ENCODE results near the gene GOLGA3.
"Not testable (repeated sequence)": the region's sequence is repeated elsewhere in the genome, so short reads cannot be mapped to it uniquely, and the experiment has no call there.

GOLGA3 gene

DNA sequence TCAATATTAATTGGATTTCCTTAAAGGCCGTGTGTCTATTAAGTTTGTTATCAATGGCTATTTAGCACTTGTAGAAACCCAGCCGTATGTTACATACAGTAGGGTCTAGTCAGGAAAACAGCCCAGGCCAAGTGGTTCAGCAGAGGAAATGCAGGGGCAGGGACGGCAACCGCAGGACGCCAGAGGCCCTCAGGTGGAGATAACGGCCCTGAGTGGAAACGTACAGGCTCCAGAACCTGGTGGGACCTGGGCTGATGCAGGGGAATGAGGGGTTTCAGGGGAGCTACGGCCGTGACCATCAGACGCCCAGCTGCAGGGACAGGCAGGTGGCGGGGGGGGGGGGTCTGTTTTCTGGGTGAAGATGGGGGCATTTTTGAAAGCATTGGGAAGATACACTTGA, 63.3 kb downstream of the GOLGA3 start:
- H3K4me3 ChIP-seq (ENCODE audit: low read length in 2 of 2): no peak overlapping the region
- H3K9me3 ChIP-seq (ENCODE audit: control insufficient read depth in 2 of 2, low read length in 2 of 2): no peaks in the 10 kb centered on the region
- no peak overlapping the region for H3K27ac ChIP-seq (ENCODE audit: low read length)
- no peaks in the 10 kb centered on the region for H3K36me3 ChIP-seq (ENCODE audit: control insufficient read depth in 2 of 2, insufficient read depth in 2 of 2, low read length in 2 of 2)
- H3K9ac ChIP-seq (ENCODE audit: low read length in 2 of 2): no peak overlapping the region
- H3K4me1 ChIP-seq (ENCODE audit: control insufficient read depth, insufficient read depth, low read length): peaks cover 20% of the 10 kb centered on the region
- no peaks in the 10 kb centered on the region for H3K27me3 ChIP-seq (ENCODE audit: control insufficient read depth in 1 of 2, insufficient read depth in 2 of 2, low read length in 2 of 2)

DNA sequence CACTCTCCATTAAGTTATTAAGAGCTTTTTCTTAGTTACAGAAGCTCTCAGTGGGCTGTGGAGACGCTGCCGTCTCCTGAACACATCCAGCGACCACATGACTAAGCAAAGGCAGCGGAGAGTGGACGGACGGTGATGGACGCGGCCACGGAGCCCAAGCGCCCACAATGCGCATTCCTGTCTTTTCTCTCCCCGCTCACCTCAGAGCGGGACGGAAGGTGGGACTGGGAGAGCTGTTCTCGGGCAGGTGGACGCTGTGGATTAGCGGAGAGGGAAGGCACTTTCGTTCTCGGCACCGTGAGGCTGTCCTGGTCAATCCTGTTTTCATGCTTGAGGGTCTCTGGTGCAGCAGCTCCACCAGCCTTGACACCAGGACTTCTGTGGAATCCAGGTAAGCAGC, 64.4 kb downstream of the GOLGA3 start:
- H3K36me3 ChIP-seq (ENCODE audit: control insufficient read depth in 2 of 2, insufficient read depth in 2 of 2, low read length in 2 of 2): no peaks in the 10 kb centered on the region
- no peak overlapping the region for H3K27ac ChIP-seq (ENCODE audit: low read length)
- no peak overlapping the region for H3K9ac ChIP-seq (ENCODE audit: low read length in 2 of 2)
- H3K27me3 ChIP-seq (ENCODE audit: control insufficient read depth in 1 of 2, insufficient read depth in 2 of 2, low read length in 2 of 2): no peaks in the 10 kb centered on the region
- H3K4me3 ChIP-seq (ENCODE audit: low read length in 2 of 2): no peak overlapping the region
- H3K9me3 ChIP-seq (ENCODE audit: control insufficient read depth in 2 of 2, low read length in 2 of 2): no peaks in the 10 kb centered on the region
- peaks cover 24% of the 10 kb centered on the region for H3K4me1 ChIP-seq (ENCODE audit: control insufficient read depth, insufficient read depth, low read length)

DNA sequence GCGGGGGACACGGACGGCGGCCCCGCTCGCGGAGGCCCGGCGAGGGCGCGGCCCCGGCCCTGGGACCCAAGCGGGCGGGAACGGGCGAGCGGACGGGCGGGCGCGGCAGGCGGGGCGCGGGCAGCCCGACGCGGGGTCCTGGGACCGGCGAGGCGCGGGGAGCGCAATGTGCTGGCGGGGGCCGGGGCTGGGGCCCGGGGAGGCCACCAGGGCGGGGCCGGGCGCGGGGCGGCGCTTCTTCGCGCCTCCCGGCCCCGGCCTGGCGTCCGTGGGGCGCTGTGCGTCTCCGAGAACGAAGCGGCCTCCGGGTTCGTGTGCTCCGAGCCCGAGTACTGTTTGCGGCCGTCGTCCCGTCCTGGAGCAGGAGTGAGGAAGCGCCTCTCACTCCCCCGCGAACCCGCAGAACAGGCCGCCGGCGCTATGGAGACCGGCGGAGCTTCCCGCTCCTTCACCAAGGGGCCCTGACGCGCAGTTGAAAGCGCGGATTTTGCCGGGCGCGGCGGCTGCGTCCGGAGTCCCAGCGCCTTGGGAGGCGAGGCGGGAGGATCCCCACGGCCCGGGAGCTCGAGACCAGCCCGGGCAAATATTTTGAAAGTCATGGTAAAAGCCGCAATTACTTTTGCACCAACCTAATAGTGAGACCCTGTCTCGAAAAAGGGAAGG, 66.6 kb downstream of the GOLGA3 start:
- Histone ChIP-seq H3K27me3 (ENCODE audit: control insufficient read depth in 1 of 2, insufficient read depth in 2 of 2, low read length in 2 of 2) (no peaks in the 10 kb centered on the region), H3K4me3 (ENCODE audit: low read length in 2 of 2) (peak overlapping the region; percentile 71 to 77), H3K36me3 (ENCODE audit: control insufficient read depth in 2 of 2, insufficient read depth in 2 of 2, low read length in 2 of 2) (no peaks in the 10 kb centered on the region), H3K9me3 (ENCODE audit: control insufficient read depth in 2 of 2, low read length in 2 of 2) (no peaks in the 10 kb centered on the region), H3K4me1 (ENCODE audit: control insufficient read depth, insufficient read depth, low read length) (peaks cover 18% of the 10 kb centered on the region), H3K27ac (ENCODE audit: low read length) (peak overlapping the region; percentile 92), H3K9ac (ENCODE audit: low read length in 2 of 2) (peak overlapping the region; percentile 80 to 90)

DNA sequence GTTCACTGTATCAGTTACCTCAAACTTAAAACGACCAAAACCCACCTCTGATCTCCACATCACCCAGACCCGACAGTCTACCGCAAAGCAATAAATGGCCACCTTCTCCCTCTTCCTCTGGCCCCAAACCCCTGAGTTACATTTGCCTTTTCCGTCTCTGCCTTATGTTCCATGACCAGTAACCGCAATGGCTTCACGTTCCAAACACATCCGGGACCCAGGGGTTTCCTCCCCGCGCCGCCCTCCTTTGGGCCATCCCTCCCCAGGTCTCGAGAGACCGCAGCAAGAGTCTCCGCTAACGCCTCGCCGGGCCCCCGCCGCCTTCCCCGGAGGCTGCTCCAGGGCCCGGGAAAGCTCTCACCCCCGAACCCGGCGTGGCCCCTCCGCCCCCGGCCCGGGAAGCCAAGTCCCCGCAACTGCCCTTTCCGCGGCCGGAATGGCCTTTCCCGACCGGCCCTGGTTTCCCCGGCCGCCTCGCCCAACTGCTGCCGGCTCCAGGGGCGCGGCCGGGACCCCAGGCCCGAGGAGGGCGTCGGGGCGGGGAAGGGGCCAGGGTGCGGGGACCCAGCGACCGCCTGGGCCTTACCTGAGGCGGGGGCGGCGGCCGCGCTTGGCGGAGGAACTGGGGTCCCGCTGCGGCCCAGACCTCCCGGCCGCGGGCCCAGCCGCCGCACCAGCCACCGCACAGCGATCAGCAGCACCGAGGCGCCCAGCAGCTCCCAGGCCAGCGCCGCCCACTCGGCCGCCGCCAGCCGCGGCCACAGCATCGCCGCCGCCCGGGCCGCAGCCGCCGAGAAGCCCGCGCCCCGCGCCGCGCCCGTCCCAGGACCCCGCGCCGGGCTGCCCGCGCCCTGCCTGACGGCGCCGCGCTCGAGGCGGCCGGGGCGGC, 67.4 kb downstream of the GOLGA3 start, which contains the start of gene ANKLE2:
Gene ANKLE2, minus strand, starts transcription at position 801 of the 889 bp plus-strand sequence. Its CDS starts 34 bp downstream, at position 767.
- peak within 1 kb of the TSS; percentile 81 to 91 for H3K4me3 ChIP-seq (ENCODE audit: low read length in 2 of 2)
- H3K27me3 ChIP-seq (ENCODE audit: control insufficient read depth in 1 of 2, insufficient read depth in 2 of 2, low read length in 2 of 2): no peaks in the 10 kb centered on the region
- H3K9me3 ChIP-seq (ENCODE audit: control insufficient read depth in 2 of 2, low read length in 2 of 2): no peaks in the 10 kb centered on the region
- H3K36me3 ChIP-seq (ENCODE audit: control insufficient read depth in 2 of 2, insufficient read depth in 2 of 2, low read length in 2 of 2): peaks cover 0 to 2% of the 10 kb centered on the region in 2 donors
- peak within 1 kb of the TSS; percentile 80 to 90 for H3K9ac ChIP-seq (ENCODE audit: low read length in 2 of 2)
- peaks cover 18% of the 10 kb centered on the region for H3K4me1 ChIP-seq (ENCODE audit: control insufficient read depth, insufficient read depth, low read length)
- peak within 1 kb of the TSS; percentile 92 for H3K27ac ChIP-seq (ENCODE audit: low read length)

DNA sequence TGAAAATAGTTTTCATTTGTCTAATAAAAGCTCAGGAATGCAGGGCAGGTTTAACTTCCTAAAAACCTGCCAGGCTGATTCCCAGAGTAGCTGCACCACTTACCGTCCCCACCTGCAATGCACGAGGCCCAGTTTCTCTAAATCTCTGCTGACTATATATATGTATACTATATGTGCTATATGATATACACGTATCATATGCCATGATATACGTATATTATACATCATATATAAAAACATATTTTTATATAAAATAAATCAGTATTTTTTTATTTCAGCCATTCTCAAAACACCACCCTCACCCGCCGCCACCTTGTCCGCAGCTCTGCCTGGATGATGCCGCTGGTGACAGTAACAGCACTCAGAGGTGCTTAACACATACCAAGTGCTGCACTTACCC, 69.3 kb downstream of the GOLGA3 start:
- no peaks in the 10 kb centered on the region for H3K27me3 ChIP-seq (ENCODE audit: control insufficient read depth in 1 of 2, insufficient read depth in 2 of 2, low read length in 2 of 2)
- H3K4me3 ChIP-seq (ENCODE audit: low read length in 2 of 2): no peak overlapping the region
- no peak overlapping the region for H3K27ac ChIP-seq (ENCODE audit: low read length)
- no peak overlapping the region for H3K9ac ChIP-seq (ENCODE audit: low read length in 2 of 2)
- H3K9me3 ChIP-seq (ENCODE audit: control insufficient read depth in 2 of 2, low read length in 2 of 2): no peaks in the 10 kb centered on the region
- peaks cover 18% of the 10 kb centered on the region for H3K4me1 ChIP-seq (ENCODE audit: control insufficient read depth, insufficient read depth, low read length)
- peaks cover 5 to 7% of the 10 kb centered on the region in 2 donors for H3K36me3 ChIP-seq (ENCODE audit: control insufficient read depth in 2 of 2, insufficient read depth in 2 of 2, low read length in 2 of 2)

DNA sequence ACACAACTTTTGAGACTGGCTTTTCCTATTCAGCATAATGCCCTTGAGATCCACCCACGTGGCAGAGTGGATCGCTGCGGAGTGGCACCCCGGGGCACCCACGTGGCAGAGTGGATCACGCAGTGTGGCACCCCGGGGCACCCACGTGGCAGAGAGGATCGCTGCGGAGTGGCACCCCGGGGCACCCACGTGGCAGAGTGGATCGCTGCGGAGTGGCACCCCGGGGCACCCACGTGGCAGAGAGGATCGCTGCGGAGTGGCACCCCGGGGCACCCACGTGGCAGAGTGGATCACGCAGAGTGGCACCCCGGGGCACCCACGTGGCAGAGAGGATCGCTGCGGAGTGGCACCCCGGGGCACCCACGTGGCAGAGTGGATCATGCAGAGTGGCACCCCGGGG, 69.8 kb downstream of the GOLGA3 start:
- not testable (repeated sequence) for H3K27me3 ChIP-seq (ENCODE audit: control insufficient read depth in 1 of 2, insufficient read depth in 2 of 2, low read length in 2 of 2); H3K36me3 ChIP-seq (ENCODE audit: control insufficient read depth in 2 of 2, insufficient read depth in 2 of 2, low read length in 2 of 2); H3K9me3 ChIP-seq (ENCODE audit: control insufficient read depth in 2 of 2, low read length in 2 of 2); H3K4me3 ChIP-seq (ENCODE audit: low read length in 2 of 2); H3K9ac ChIP-seq (ENCODE audit: low read length in 2 of 2); H3K27ac ChIP-seq (ENCODE audit: low read length)
- peaks cover 18% of the 10 kb centered on the region for H3K4me1 ChIP-seq (ENCODE audit: control insufficient read depth, insufficient read depth, low read length)

DNA sequence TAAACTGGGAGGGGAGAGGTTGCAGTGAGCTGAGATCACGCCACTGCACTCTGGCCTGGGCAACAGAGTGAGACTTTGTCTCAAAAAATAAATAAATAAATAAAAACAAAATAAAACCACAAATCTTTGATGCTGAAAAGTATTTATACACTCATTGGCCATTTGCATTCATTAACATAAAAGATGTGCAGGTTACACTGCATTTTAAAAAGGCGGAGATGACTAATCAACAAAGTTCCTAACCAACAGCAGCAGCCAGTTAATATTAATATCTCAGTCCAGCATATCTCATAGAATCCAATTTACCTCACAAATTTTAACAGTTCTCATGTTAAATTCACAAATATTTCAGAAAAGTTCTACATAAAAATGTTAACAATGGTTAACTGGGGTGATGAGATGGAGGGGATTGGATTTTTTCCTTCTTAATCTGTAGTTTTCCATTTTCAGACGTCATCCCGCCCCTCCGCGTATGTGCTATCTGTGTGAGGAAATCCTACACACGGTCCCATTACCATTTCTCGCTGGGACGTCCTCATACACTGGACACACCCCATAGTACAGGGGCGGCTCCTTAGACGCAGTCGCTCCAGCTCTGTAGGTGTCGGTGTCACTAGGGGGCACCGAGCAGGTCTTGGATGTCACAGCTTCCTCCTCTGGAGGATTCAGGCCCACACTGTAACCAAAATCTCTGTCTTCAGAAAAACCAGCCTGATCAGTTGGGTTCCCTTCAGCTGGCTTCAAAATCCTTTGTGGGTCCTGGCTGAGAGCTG, 74.3 kb downstream of the GOLGA3 start:
- Histone ChIP-seq H3K9ac (ENCODE audit: low read length in 2 of 2) (no peak overlapping the region), H3K27me3 (ENCODE audit: control insufficient read depth in 1 of 2, insufficient read depth in 2 of 2, low read length in 2 of 2) (no peaks in the 10 kb centered on the region), H3K36me3 (ENCODE audit: control insufficient read depth in 2 of 2, insufficient read depth in 2 of 2, low read length in 2 of 2) (peaks cover 18 to 33% of the 10 kb centered on the region in 2 donors), H3K9me3 (ENCODE audit: control insufficient read depth in 2 of 2, low read length in 2 of 2) (no peaks in the 10 kb centered on the region), H3K27ac (ENCODE audit: low read length) (no peak overlapping the region), H3K4me3 (ENCODE audit: low read length in 2 of 2) (no peak overlapping the region), H3K4me1 (ENCODE audit: control insufficient read depth, insufficient read depth, low read length) (no peaks in the 10 kb centered on the region)

DNA sequence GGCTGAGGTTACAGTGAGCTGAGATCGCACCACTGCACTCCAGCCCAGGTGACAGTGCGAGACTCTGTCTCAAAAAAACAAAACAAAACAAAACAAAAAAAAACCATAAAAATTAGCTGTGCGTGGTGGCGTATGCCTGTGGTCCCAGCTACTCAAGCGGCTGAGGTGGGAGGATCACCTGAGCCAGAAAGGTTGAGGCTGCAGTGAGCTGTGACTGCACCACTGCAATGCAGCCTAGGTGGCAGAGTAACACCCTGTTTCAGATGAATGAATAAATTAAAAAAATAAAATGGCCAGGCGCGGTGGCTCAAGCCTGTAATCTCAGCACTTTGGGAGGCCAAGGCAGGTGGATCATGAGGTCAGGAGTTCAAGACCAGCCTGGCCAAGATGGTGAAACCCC, 75.0 kb downstream of the GOLGA3 start:
- not testable (repeated sequence) for H3K27ac ChIP-seq (ENCODE audit: low read length); H3K9me3 ChIP-seq (ENCODE audit: control insufficient read depth in 2 of 2, low read length in 2 of 2); H3K27me3 ChIP-seq (ENCODE audit: control insufficient read depth in 1 of 2, insufficient read depth in 2 of 2, low read length in 2 of 2); H3K4me3 ChIP-seq (ENCODE audit: low read length in 2 of 2); H3K9ac ChIP-seq (ENCODE audit: low read length in 2 of 2); H3K4me1 ChIP-seq (ENCODE audit: control insufficient read depth, insufficient read depth, low read length)
- H3K36me3 ChIP-seq (ENCODE audit: control insufficient read depth in 2 of 2, insufficient read depth in 2 of 2, low read length in 2 of 2): peaks cover 19 to 34% of the 10 kb centered on the region in 2 donors

DNA sequence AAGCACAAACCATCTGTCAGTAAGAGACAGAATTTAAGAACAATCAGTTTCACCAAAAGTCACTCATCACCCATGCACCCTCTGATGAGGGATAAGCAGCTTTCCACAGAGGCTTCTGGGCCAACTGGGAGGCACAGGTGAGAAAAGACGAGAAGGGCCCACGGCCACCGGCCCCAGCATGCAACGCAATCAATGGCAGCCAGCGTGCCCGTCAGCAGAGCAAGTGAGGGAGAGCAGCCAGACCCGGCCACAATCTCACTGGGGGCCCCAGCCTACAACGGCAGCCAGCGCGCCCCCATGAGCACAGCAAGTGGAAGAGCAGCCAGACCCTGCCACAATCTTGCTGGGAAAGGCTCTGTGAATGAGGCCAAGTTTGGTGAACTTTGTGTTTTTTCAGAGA, 80.3 kb downstream of the GOLGA3 start:
- H3K36me3 ChIP-seq (ENCODE audit: control insufficient read depth in 2 of 2, insufficient read depth in 2 of 2, low read length in 2 of 2): peaks cover 55 to 68% of the 10 kb centered on the region in 2 donors
- no peak overlapping the region for H3K9ac ChIP-seq (ENCODE audit: low read length in 2 of 2)
- no peaks in the 10 kb centered on the region for H3K27me3 ChIP-seq (ENCODE audit: control insufficient read depth in 1 of 2, insufficient read depth in 2 of 2, low read length in 2 of 2)
- H3K9me3 ChIP-seq (ENCODE audit: control insufficient read depth in 2 of 2, low read length in 2 of 2): no peaks in the 10 kb centered on the region
- no peaks in the 10 kb centered on the region for H3K4me1 ChIP-seq (ENCODE audit: control insufficient read depth, insufficient read depth, low read length)
- no peak overlapping the region for H3K27ac ChIP-seq (ENCODE audit: low read length)
- no peak overlapping the region for H3K4me3 ChIP-seq (ENCODE audit: low read length in 2 of 2)

DNA sequence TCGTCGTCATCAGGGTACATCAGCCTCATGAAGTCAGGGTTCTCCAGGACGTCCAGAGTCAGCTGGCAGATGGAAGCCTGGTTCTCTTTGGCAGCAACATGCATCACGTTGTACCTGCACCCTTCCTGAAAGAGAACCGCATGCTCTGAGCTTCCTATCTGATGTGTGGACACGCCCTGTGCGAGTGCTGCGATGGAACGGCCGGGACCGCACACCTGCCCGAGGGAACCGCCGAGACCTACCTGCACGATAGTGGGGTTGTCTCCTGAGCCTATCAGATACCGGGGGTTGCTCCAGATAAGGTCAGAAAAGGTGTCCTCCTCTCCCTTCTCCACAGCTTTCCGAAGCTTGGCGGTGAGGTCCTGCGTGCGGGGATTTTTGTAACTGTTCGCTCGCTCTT, 80.8 kb downstream of the GOLGA3 start:
- Histone ChIP-seq H3K27ac (ENCODE audit: low read length) (no peak overlapping the region), H3K9me3 (ENCODE audit: control insufficient read depth in 2 of 2, low read length in 2 of 2) (no peaks in the 10 kb centered on the region), H3K36me3 (ENCODE audit: control insufficient read depth in 2 of 2, insufficient read depth in 2 of 2, low read length in 2 of 2) (peaks cover 55 to 67% of the 10 kb centered on the region in 2 donors), H3K9ac (ENCODE audit: low read length in 2 of 2) (no peak overlapping the region), H3K27me3 (ENCODE audit: control insufficient read depth in 1 of 2, insufficient read depth in 2 of 2, low read length in 2 of 2) (no peaks in the 10 kb centered on the region), H3K4me1 (ENCODE audit: control insufficient read depth, insufficient read depth, low read length) (no peaks in the 10 kb centered on the region), H3K4me3 (ENCODE audit: low read length in 2 of 2) (no peak overlapping the region)
